ENCODE measurements around the gene VWA3B.
"Not testable (repeated sequence)": the region's sequence is repeated elsewhere in the genome, so short reads cannot be mapped to it uniquely, and the experiment has no call there.

The VWA3B gene

GRCh38 chr2:98086491-98087446, at the start of gene VWA3B:
TSS of gene VWA3B (plus strand) at chr2:98087167. CDS start at chr2:98093093, 5,926 bp downstream.
- peak; percentile 75 for DNase-seq

- DNase-seq = no peak
These were observed 49.8 kb upstream of the VWA3B start for GRCh38 chr2:98037206-98037605.

GRCh38 chr2:98037666-98038336, 49.2 kb upstream of the VWA3B start:
- DNase-seq = no peak

- no peak for DNase-seq
These were observed 47.7 kb upstream of the VWA3B start for GRCh38 chr2:98039085-98039756.

- DNase-seq = no peak
These were observed 46.5 kb upstream of the VWA3B start for GRCh38 chr2:98040331-98040939.

GRCh38 chr2:98043101-98043500, 43.9 kb upstream of the VWA3B start:
- no peak for DNase-seq

GRCh38 chr2:98044730-98045129, 42.2 kb upstream of the VWA3B start:
- not testable (repeated sequence) for DNase-seq

GRCh38 chr2:98050070-98050469, 36.9 kb upstream of the VWA3B start:
- no peak for DNase-seq

- DNase-seq = no peak
These were observed 28.6 kb upstream of the VWA3B start for GRCh38 chr2:98058191-98058975.

- no peak for DNase-seq
These were observed 26.7 kb upstream of the VWA3B start for GRCh38 chr2:98060277-98060676.

- no peak for DNase-seq
These were observed 23.6 kb upstream of the VWA3B start for GRCh38 chr2:98063291-98063854.

GRCh38 chr2:98065808-98066207, 21.2 kb upstream of the VWA3B start:
- no peak for DNase-seq

GRCh38 chr2:98067160-98067559, 19.8 kb upstream of the VWA3B start:
- no peak for DNase-seq

GRCh38 chr2:98070081-98070480, 16.9 kb upstream of the VWA3B start:
- DNase-seq = no peak

- no peak for DNase-seq
These were observed 14.5 kb upstream of the VWA3B start for GRCh38 chr2:98072442-98072841.

- no peak for DNase-seq
These were observed 8.3 kb upstream of the VWA3B start for GRCh38 chr2:98078701-98079100.

GRCh38 chr2:98084151-98084868, 2.7 kb upstream of the VWA3B start:
- DNase-seq = no peak

- DNase-seq = no peak
These were observed 2.1 kb upstream of the VWA3B start for GRCh38 chr2:98084869-98085238.

- DNase-seq = no peak
These were observed 1.3 kb upstream of the VWA3B start for GRCh38 chr2:98085649-98086048.

GRCh38 chr2:98087447-98088020, 567 bp downstream of the VWA3B start:
- DNase-seq = no peak

- DNase-seq = no peak
These were observed 1.3 kb downstream of the VWA3B start for GRCh38 chr2:98088261-98088660.

Measured in COR-L47 (cell line).